IPS-20b (cell line): ENCODE data around the gene TFCP2L1.

Experiments used
- H3K27ac ChIP-seq: one replicate; pipeline ENCODE4 v1.5.1; 2013; ENCODE audit warnings: low read length
- H3K27me3 ChIP-seq: 2 replicates; pipeline ENCODE4 v1.6.1; 2013; ENCODE audit warnings: mild to moderate bottlenecking, low read length, inconsistent platforms; ENCODE audit not compliant: insufficient read depth
- H3K36me3 ChIP-seq: 2 replicates; pipeline ENCODE4 v1.6.1; 2013; ENCODE audit warnings: low read depth, mild to moderate bottlenecking, inconsistent platforms, low read length, moderate library complexity; ENCODE audit not compliant: insufficient read depth
- H3K4me1 ChIP-seq: 2 replicates; pipeline ENCODE4 v1.6.1; 2013; ENCODE audit warnings: mild to moderate bottlenecking, control low read depth, inconsistent platforms, low read length, moderate library complexity; ENCODE audit not compliant: insufficient read depth
- H3K4me3 ChIP-seq: 2 replicates; pipeline ENCODE4 v1.5.1; 2013; ENCODE audit warnings: mild to moderate bottlenecking, low read length, inconsistent platforms
- H3K9ac ChIP-seq: 2 replicates; pipeline ENCODE4 v1.6.1; 2013; ENCODE audit warnings: low read depth, mild to moderate bottlenecking, inconsistent platforms, low read length, moderate library complexity
- H3K9me3 ChIP-seq: 2 replicates; pipeline ENCODE4 v1.6.1; 2013; ENCODE audit warnings: mild to moderate bottlenecking, low read depth, low read length, inconsistent platforms; ENCODE audit not compliant: insufficient read depth

TFCP2L1 gene

GRCh38 chr2:121237980-121238665 is 46.9 kb downstream of the TFCP2L1 start:
- H3K27ac ChIP-seq = no peak overlapping the region
- no peaks in the 10 kb centered on the region for H3K9me3 ChIP-seq
- H3K4me3 ChIP-seq = no peak overlapping the region
- no peak overlapping the region for H3K9ac ChIP-seq
- no peaks in the 10 kb centered on the region for H3K27me3 ChIP-seq
- H3K4me1 ChIP-seq = no peaks in the 10 kb centered on the region
- H3K36me3 ChIP-seq = no peaks in the 10 kb centered on the region

DNA sequence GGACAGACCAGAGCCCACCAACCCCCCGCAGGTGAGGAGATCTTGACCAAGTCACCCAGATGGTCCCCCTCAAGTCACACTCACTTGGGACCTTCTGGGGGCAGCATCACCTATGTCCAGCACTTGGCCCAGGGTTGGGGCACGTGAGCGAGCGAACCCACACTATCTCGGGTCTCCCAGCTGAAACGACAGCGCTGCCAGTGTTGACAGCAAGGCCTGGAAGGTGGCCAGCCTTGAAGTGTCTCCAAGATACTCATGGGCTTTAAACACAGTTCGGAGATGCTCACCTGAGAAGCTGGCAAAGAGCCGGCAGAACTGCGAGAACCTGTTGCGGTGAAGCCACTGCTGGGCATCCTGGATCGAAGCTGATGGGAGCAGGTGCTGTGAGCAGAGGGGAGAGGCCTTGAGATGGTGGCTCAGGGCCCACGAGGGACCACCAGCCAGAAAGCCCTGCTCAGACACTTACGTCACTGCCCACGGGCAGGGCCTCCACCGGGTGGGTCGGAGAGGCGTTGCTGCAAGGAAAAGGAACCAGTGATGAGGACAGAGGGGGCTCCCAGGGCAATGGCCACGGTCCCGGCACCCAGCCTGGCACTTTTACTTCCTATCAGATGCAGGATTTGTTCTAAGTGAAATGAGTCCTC is 47.5 kb downstream of the TFCP2L1 start:
- no peak overlapping the region for H3K9ac ChIP-seq
- H3K27ac ChIP-seq = no peak overlapping the region
- H3K4me1 ChIP-seq = no peaks in the 10 kb centered on the region
- no peaks in the 10 kb centered on the region for H3K36me3 ChIP-seq
- H3K27me3 ChIP-seq = no peaks in the 10 kb centered on the region
- no peaks in the 10 kb centered on the region for H3K9me3 ChIP-seq
- no peak overlapping the region for H3K4me3 ChIP-seq

DNA sequence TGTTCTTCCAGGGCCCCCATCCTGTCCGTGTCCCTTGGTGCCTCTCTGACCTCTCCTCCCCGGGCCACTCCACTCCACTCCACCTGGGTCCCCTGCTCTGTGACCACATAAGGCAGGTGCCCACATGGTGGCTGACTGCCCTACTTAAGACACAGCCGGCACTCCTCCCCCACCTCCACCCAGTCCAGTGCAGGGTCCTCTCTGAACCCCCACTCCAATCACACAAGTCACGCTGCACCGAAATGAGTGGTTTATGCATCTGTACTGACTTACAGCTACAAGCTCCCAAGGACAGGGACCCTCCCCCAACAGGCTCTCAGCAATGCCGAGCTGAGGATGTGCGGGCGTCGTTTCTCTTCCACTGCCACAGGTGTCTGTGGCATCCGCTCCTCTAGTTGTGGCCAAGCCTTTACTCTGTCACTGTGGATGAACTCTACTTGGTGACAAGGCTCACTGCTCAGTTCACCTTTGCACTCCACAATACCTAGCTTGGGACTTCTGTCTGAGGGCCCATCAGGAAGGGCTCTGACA is 48.3 kb downstream of the TFCP2L1 start:
- Histone ChIP-seq H3K4me3 (no peak overlapping the region), H3K4me1 (no peaks in the 10 kb centered on the region), H3K27me3 (no peaks in the 10 kb centered on the region), H3K36me3 (no peaks in the 10 kb centered on the region), H3K9me3 (no peaks in the 10 kb centered on the region), H3K9ac (no peak overlapping the region), H3K27ac (no peak overlapping the region)

DNA sequence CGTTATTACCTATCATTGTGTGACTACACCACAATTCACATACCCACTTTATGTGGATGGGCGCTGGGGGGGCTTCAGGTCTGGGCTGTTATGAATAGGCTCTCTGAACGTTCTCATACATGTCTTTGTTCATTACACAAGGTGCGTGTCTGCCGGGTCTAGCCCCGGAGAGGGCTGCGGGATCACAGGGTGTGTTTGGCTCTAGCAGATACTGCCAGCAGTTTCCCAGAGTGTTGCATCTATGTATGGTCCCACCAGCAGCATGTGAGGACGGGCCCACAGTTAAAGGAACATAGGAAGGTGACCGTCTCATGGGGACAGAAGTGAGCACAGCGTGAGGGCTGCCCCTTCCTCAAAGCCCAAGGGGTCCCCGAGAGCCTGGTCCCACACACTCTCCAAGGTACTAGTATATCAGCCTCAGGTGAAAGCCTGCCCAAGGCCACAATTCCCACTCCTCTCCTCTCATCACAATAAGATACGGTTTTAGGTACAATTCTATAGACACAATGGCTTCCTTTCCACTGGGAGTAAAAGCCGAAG is 48.8 kb downstream of the TFCP2L1 start:
- no peaks in the 10 kb centered on the region for H3K27me3 ChIP-seq

DNA sequence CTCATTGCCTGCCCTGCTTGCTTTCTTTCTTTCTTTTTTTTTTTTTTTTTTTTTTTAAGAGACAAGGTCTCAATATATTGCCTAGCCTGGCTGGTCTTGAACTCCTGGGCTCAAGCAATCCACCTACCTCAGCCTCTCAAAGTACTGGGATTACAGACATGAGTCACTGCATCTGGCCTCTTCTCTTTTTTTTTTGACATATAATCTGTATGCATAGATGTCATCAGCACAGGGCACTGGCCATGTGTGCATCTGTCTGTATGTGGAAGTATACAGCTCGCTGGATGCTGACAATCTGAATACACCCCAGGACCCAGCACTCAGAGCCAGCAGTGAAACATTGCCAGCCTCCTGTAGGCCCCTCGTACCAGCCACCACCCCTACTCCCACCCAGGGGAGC is 49.5 kb downstream of the TFCP2L1 start:
- no peak overlapping the region for H3K27ac ChIP-seq
- H3K9me3 ChIP-seq = no peaks in the 10 kb centered on the region
- no peak overlapping the region for H3K9ac ChIP-seq
- H3K4me3 ChIP-seq = no peak overlapping the region
- no peaks in the 10 kb centered on the region for H3K36me3 ChIP-seq
- H3K4me1 ChIP-seq = no peaks in the 10 kb centered on the region
- H3K27me3 ChIP-seq = no peaks in the 10 kb centered on the region

More for the DNA sequence above, 48.8 kb downstream of the TFCP2L1 start:
- H3K9ac ChIP-seq = no peak overlapping the region
- H3K9me3 ChIP-seq = no peaks in the 10 kb centered on the region
- no peaks in the 10 kb centered on the region for H3K4me1 ChIP-seq
- H3K36me3 ChIP-seq = no peaks in the 10 kb centered on the region
- no peak overlapping the region for H3K27ac ChIP-seq
- no peak overlapping the region for H3K4me3 ChIP-seq

DNA sequence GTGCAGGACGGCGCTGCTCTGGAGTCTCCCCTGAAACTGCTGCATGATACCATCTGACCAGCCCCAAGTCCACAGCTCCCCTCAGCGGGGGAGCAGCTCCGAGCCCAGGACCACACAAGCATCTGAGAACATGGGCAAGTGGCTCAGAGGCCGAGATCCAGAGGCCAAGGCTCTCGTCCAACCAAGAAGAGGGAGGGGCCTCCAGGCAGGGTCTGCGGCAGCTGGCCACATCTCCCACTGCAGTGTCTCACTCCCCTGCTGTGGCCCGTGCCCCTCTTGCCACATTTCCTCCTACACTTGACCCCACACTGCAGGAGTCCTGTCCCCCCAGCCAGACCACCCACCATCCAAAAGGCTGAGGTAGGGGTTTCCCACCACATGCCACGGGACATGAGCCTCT is 50.2 kb downstream of the TFCP2L1 start:
- H3K27me3 ChIP-seq = no peaks in the 10 kb centered on the region
- H3K4me3 ChIP-seq = no peak overlapping the region
- no peaks in the 10 kb centered on the region for H3K36me3 ChIP-seq
- no peak overlapping the region for H3K9ac ChIP-seq
- no peak overlapping the region for H3K27ac ChIP-seq
- H3K9me3 ChIP-seq = no peaks in the 10 kb centered on the region
- no peaks in the 10 kb centered on the region for H3K4me1 ChIP-seq

DNA sequence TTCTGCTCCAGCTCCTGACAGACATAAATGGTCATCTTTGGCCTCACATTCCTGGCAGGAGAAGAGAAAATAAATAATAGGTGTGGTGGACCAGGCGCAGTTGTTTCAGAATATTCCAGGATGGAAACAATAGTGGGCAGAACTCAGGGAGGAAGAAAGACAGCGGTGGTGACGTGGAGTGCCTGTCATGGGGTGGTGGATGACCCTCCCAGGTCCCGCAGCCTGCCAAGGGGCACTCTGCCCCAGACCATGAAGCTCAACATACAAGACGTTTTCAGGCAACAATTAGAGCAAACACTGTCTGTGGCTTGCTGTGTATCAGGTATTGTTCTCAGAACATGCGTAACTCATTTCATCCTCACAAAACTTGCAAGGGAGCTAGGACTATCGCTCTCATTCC is 50.9 kb downstream of the TFCP2L1 start:
- Histone ChIP-seq H3K27ac (no peak overlapping the region), H3K4me3 (no peak overlapping the region), H3K27me3 (no peaks in the 10 kb centered on the region), H3K4me1 (no peaks in the 10 kb centered on the region), H3K9ac (no peak overlapping the region), H3K9me3 (no peaks in the 10 kb centered on the region), H3K36me3 (no peaks in the 10 kb centered on the region)

- no peaks in the 10 kb centered on the region for H3K27me3 ChIP-seq
- H3K9ac ChIP-seq = no peak overlapping the region
- H3K4me1 ChIP-seq = no peaks in the 10 kb centered on the region
- no peaks in the 10 kb centered on the region for H3K36me3 ChIP-seq
- no peaks in the 10 kb centered on the region for H3K9me3 ChIP-seq
- H3K27ac ChIP-seq = no peak overlapping the region
- no peak overlapping the region for H3K4me3 ChIP-seq
These were observed 51.4 kb downstream of the TFCP2L1 start for GRCh38 chr2:121233486-121234110.

GRCh38 chr2:121232626-121233265 is 52.3 kb downstream of the TFCP2L1 start:
- H3K4me3 ChIP-seq = no peak overlapping the region
- no peaks in the 10 kb centered on the region for H3K27me3 ChIP-seq
- H3K9ac ChIP-seq = no peak overlapping the region
- H3K4me1 ChIP-seq = no peaks in the 10 kb centered on the region; the same call in 1 of the 2 replicates
- no peaks in the 10 kb centered on the region for H3K36me3 ChIP-seq
- no peak overlapping the region for H3K27ac ChIP-seq
- H3K9me3 ChIP-seq = no peaks in the 10 kb centered on the region

- Histone ChIP-seq H3K9me3 (no peaks in the 10 kb centered on the region), H3K36me3 (no peaks in the 10 kb centered on the region), H3K4me1 (no peaks in the 10 kb centered on the region; the same call in 1 of the 2 replicates), H3K27ac (no peak overlapping the region), H3K4me3 (no peak overlapping the region), H3K9ac (no peak overlapping the region), H3K27me3 (no peaks in the 10 kb centered on the region)
These were observed 53.5 kb downstream of the TFCP2L1 start for GRCh38 chr2:121231385-121232000.

GRCh38 chr2:121228521-121228920 is 56.5 kb downstream of the TFCP2L1 start:
- H3K27me3 ChIP-seq = no peaks in the 10 kb centered on the region
- no peak overlapping the region for H3K27ac ChIP-seq
- H3K9ac ChIP-seq = no peak overlapping the region
- H3K9me3 ChIP-seq = no peaks in the 10 kb centered on the region
- H3K4me1 ChIP-seq = no peaks in the 10 kb centered on the region; the same call in 1 of the 2 replicates
- no peak overlapping the region for H3K4me3 ChIP-seq
- H3K36me3 ChIP-seq = no peaks in the 10 kb centered on the region
